SJCRH30 (cell line): Measurements from ENCODE around the gene CYBA. TPM values are rescaled to one million over a fixed set of nuclear protein-coding genes. Genes with fewer than 3 reads are reported as not detected.

Source experiments
- DNase-seq, 2 experiments: peaks; one replicate each; pipeline ENCODE4 v3.0.0-alpha.2; 2015 to 2020
- H3K27ac ChIP-seq: fragments of 250-450 bp; sonication (Bioruptor Pico); 2 replicates; pipeline ENCODE4 v1.5.1; 2020; ENCODE audit warnings: mild to moderate bottlenecking, moderate library complexity
- H3K27me3 ChIP-seq: fragments of 250-450 bp; sonication (Bioruptor Pico); 2 replicates; pipeline ENCODE4 v1.5.1; 2020; ENCODE audit warnings: mild to moderate bottlenecking, moderate library complexity
- H3K36me3 ChIP-seq: fragments of 250-450 bp; sonication (Bioruptor Pico); 2 replicates; pipeline ENCODE4 v1.5.1; 2020; ENCODE audit warnings: mild to moderate bottlenecking, moderate library complexity
- H3K4me1 ChIP-seq: fragments of 250-450 bp; sonication (Bioruptor Pico); 2 replicates; pipeline ENCODE4 v1.5.1; 2020; ENCODE audit warnings: mild to moderate bottlenecking, moderate library complexity
- H3K4me3 ChIP-seq: fragments of 250-450 bp; sonication (Bioruptor Pico); 2 replicates; pipeline ENCODE4 v1.5.1; 2020; ENCODE audit warnings: mild to moderate bottlenecking, moderate library complexity
- H3K9me3 ChIP-seq: fragments of 250-450 bp; sonication (Bioruptor Pico); replicated peaks from 2 replicates; pipeline ENCODE4 v1.5.1; 2020; ENCODE audit warnings: mild to moderate bottlenecking, moderate library complexity
- total RNA-seq: library from RNA; depleted of rRNA; stranded (reverse); fragments of >200 nt; shearing (Covaris generic); gene quantifications from 2 replicates; pipeline ENCODE4 v1.2.3, GENCODE V29; 2014

Gene CYBA
- total RNA-seq, 1 experiment from 2014 or later: 0.24 TPM

- H3K36me3 ChIP-seq: no peaks in the 10 kb centered on the region
- no peaks in the 10 kb centered on the region for H3K27me3 ChIP-seq
- H3K9me3 ChIP-seq: no peaks in the 10 kb centered on the region
- H3K4me3 ChIP-seq: no peak overlapping the region
- no peak overlapping the region for H3K27ac ChIP-seq
- no peak for DNase-seq
- H3K4me1 ChIP-seq: no peaks in the 10 kb centered on the region
These were observed 8.3 kb upstream of the CYBA start for GRCh38 chr16:88659160-88659559.

- H3K4me3 ChIP-seq: no peak overlapping the region
- H3K27me3 ChIP-seq: no peaks in the 10 kb centered on the region
- no peak for DNase-seq
- H3K27ac ChIP-seq: no peak overlapping the region
- no peaks in the 10 kb centered on the region for H3K4me1 ChIP-seq
- no peaks in the 10 kb centered on the region for H3K36me3 ChIP-seq
- H3K9me3 ChIP-seq: no peaks in the 10 kb centered on the region
These were observed 7.9 kb upstream of the CYBA start for GRCh38 chr16:88658714-88659113.

GRCh38 chr16:88657371-88657770 is 6.5 kb upstream of the CYBA start:
- no peak for DNase-seq
- Histone ChIP-seq H3K9me3 (no peaks in the 10 kb centered on the region), H3K36me3 (no peaks in the 10 kb centered on the region), H3K27ac (no peak overlapping the region), H3K4me3 (no peak overlapping the region), H3K4me1 (no peaks in the 10 kb centered on the region), H3K27me3 (no peaks in the 10 kb centered on the region)

- no peaks in the 10 kb centered on the region; the same call in 1 of the 2 replicates for H3K4me1 ChIP-seq
- no peak for DNase-seq
- no peaks in the 10 kb centered on the region for H3K36me3 ChIP-seq
- no peaks in the 10 kb centered on the region for H3K9me3 ChIP-seq
- H3K27ac ChIP-seq: no peak overlapping the region
- no peak overlapping the region for H3K4me3 ChIP-seq
- no peaks in the 10 kb centered on the region for H3K27me3 ChIP-seq
These were observed 5.6 kb upstream of the CYBA start for GRCh38 chr16:88656291-88656980.

- H3K27me3 ChIP-seq: no peaks in the 10 kb centered on the region
- H3K9me3 ChIP-seq: no peaks in the 10 kb centered on the region
- H3K36me3 ChIP-seq: no peaks in the 10 kb centered on the region
- DNase-seq: no peak
- H3K4me1 ChIP-seq: peaks cover 3% of the 10 kb centered on the region; the same call in 1 of the 2 replicates
- H3K4me3 ChIP-seq: no peak overlapping the region
- no peak overlapping the region for H3K27ac ChIP-seq
These were observed 5.0 kb upstream of the CYBA start for GRCh38 chr16:88655733-88656281.

GRCh38 chr16:88655053-88655732 is 4.3 kb upstream of the CYBA start:
- H3K9me3 ChIP-seq: no peaks in the 10 kb centered on the region
- no peaks in the 10 kb centered on the region for H3K36me3 ChIP-seq
- H3K27ac ChIP-seq: no peak overlapping the region
- H3K4me1 ChIP-seq: peaks cover 3% of the 10 kb centered on the region; the same call in 1 of the 2 replicates
- no peak overlapping the region for H3K4me3 ChIP-seq
- DNase-seq: no peak
- no peaks in the 10 kb centered on the region for H3K27me3 ChIP-seq

- Histone ChIP-seq H3K36me3 (no peaks in the 10 kb centered on the region), H3K4me1 (peaks cover 7% of the 10 kb centered on the region; the same call in 1 of the 2 replicates)
These were observed 3.7 kb upstream of the CYBA start for GRCh38 chr16:88654363-88655052.

GRCh38 chr16:88653596-88654362 is 2.9 kb upstream of the CYBA start:
- no peak overlapping the region for H3K4me3 ChIP-seq
- H3K36me3 ChIP-seq: no peaks in the 10 kb centered on the region
- no peak overlapping the region for H3K27ac ChIP-seq
- no peaks in the 10 kb centered on the region for H3K27me3 ChIP-seq
- peaks cover 9% of the 10 kb centered on the region; the same call in 1 of the 2 replicates for H3K4me1 ChIP-seq
- no peaks in the 10 kb centered on the region for H3K9me3 ChIP-seq
- DNase-seq: no peak

More at GRCh38 chr16:88654363-88655052, 3.7 kb upstream of the CYBA start:
- Histone ChIP-seq H3K27ac (no peak overlapping the region), H3K4me3 (no peak overlapping the region), H3K27me3 (no peaks in the 10 kb centered on the region), H3K9me3 (no peaks in the 10 kb centered on the region)
- no peak for DNase-seq

GRCh38 chr16:88653101-88653500 is 2.2 kb upstream of the CYBA start:
- Histone ChIP-seq H3K27ac (no peak overlapping the region), H3K4me1 (peaks cover 9% of the 10 kb centered on the region; the same call in 1 of the 2 replicates), H3K27me3 (no peaks in the 10 kb centered on the region), H3K4me3 (no peak overlapping the region), H3K9me3 (no peaks in the 10 kb centered on the region), H3K36me3 (no peaks in the 10 kb centered on the region)
- no peak for DNase-seq

GRCh38 chr16:88652762-88653063 is 1.9 kb upstream of the CYBA start:
- Histone ChIP-seq H3K27me3 (no peaks in the 10 kb centered on the region), H3K4me3 (no peak overlapping the region), H3K27ac (no peak overlapping the region), H3K36me3 (no peaks in the 10 kb centered on the region), H3K9me3 (no peaks in the 10 kb centered on the region), H3K4me1 (peaks cover 9% of the 10 kb centered on the region; the same call in 1 of the 2 replicates)
- no peak for DNase-seq

GRCh38 chr16:88651989-88652761 is 1.3 kb upstream of the CYBA start:
- Histone ChIP-seq H3K36me3 (no peaks in the 10 kb centered on the region), H3K4me1 (peaks cover 9% of the 10 kb centered on the region; the same call in 1 of the 2 replicates), H3K27ac (no peak overlapping the region), H3K9me3 (no peaks in the 10 kb centered on the region), H3K27me3 (no peaks in the 10 kb centered on the region), H3K4me3 (no peak overlapping the region)
- no peak for DNase-seq

GRCh38 chr16:88651276-88651988 is 579 bp upstream of the CYBA start:
- H3K27me3 ChIP-seq: no peaks in the 10 kb centered on the region
- H3K36me3 ChIP-seq: no peaks in the 10 kb centered on the region
- no peaks in the 10 kb centered on the region for H3K9me3 ChIP-seq
- H3K4me3 ChIP-seq: no peak overlapping the region
- H3K4me1 ChIP-seq: peaks cover 9% of the 10 kb centered on the region; the same call in 1 of the 2 replicates
- no peak overlapping the region for H3K27ac ChIP-seq
- DNase-seq: no peak

- DNase-seq: no peak
- Histone ChIP-seq H3K4me1 (peaks cover 9% of the 10 kb centered on the region; the same call in 1 of the 2 replicates), H3K27ac (no peak overlapping the region)
These were observed 717 bp downstream of the CYBA start for GRCh38 chr16:88649924-88650748.

More at GRCh38 chr16:88649924-88650748, 717 bp downstream of the CYBA start:
- Histone ChIP-seq H3K36me3 (no peaks in the 10 kb centered on the region), H3K4me3 (no peak overlapping the region), H3K9me3 (no peaks in the 10 kb centered on the region), H3K27me3 (no peaks in the 10 kb centered on the region)
